Activated naive CD4-positive, alpha-beta T cell (primary cell): ENCODE results near the gene IQCM.
"Not testable (repeated sequence)": the region's sequence is repeated elsewhere in the genome, so short reads cannot be mapped to it uniquely, and the experiment has no call there.

Experiments
- DNase-seq, 4 experiments: peaks; one replicate each; lab custom pipeline; 2025; lab: John Stamatoyannopoulos, UW

Gene IQCM

GRCh38 chr4:149465955-149466354 lies 349.7 kb downstream of the IQCM start:
- no peak for DNase-seq

- no peak for DNase-seq
Observed at GRCh38 chr4:149443537-149443936, 372.1 kb downstream of the IQCM start.

DNA sequence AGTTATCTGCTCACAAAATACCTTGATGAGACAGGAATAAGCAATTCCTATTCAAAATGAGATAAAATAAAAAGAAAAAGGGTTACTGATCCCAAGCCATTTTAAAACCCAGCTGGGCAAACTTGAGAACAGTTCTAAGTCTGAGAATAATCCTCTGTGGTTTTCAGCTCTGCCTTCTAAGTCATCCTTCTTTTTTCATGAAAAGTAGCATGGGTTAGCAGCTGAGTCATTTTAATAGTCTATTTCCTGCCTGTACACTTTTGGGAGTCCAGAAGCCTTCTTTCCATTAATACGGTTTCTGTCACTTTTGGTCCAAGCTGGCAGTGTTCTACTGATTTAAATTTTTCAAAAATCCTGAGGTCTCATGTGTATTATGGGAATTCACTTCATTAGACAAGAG lies 374.3 kb downstream of the IQCM start:
- no peak for DNase-seq

GRCh38 chr4:149426461-149426860 lies 389.2 kb downstream of the IQCM start:
- no peak for DNase-seq

DNA sequence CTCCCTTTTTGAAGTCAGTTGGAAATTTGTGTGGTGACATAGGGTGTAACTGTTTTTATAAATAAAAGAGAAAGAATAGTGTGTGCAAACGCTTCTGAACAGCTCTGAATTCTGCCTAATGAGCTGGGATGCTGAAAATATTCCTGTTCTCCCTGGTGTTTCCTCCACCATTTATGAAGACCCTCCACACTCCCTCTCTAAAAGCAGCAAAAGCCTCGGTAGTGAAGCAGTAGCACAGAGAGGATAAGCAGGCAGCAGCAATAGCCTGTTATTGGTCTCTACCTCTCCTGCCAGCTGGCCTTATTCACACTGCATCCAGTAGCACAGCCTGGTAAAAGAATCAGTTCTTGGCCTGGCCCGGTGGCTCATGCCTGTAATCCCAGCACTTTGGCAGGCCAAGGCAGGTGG lies 406.1 kb downstream of the IQCM start:
- DNase-seq = no peak

GRCh38 chr4:149409146-149409545 lies 406.5 kb downstream of the IQCM start:
- DNase-seq = no peak

- no peak for DNase-seq
Observed at GRCh38 chr4:149404143-149404542, 411.5 kb downstream of the IQCM start.

GRCh38 chr4:149403081-149403480 lies 412.6 kb downstream of the IQCM start:
- no peak for DNase-seq

- no peak for DNase-seq
Observed at GRCh38 chr4:149398993-149399392, 416.6 kb downstream of the IQCM start.

- no peak for DNase-seq
Observed at GRCh38 chr4:149370785-149371420, 444.7 kb downstream of the IQCM start.

- no peak for DNase-seq
Observed at GRCh38 chr4:149370002-149370401, 445.6 kb downstream of the IQCM start.

GRCh38 chr4:149353241-149353640 lies 462.4 kb downstream of the IQCM start:
- DNase-seq = no peak

DNA sequence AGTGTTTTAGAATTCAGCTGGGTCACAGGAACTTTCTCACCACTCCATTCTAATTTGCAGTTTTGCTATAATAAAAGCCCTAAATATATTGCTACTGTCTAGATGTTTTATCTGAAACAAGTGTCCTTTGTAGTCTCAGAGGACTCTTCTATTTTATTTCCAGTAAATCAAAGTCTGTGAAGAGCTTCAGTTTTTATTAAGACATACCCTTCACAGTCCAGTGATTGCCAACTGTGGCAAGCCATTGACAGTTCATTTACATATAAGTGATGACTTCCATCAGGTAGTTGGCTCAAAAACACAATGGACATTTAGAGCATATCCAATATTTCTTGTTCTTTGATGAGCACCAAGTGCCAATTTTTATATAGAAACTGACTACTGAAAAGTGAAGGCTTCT lies 466.1 kb downstream of the IQCM start:
- DNase-seq = no peak

- no peak for DNase-seq
Observed at GRCh38 chr4:149347139-149347538, 468.5 kb downstream of the IQCM start.

DNA sequence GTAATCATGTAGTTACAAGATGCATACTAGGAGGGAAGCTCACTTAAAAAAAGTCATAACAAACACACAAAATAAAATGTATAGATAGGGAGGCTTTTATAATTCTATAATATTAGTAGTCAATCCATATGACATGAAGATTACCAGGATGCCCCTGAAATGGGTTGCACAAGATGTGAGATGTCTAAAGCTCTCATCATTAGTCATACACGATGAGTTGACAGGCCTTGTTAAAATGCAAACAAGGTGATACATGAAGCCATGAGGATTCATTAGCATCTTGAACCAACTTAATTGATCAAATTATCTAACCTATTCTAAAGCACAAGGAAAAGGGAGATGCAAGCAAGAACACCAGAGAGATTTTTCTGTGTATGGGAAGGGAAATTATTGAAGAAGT lies 470.2 kb downstream of the IQCM start:
- DNase-seq = no peak

- DNase-seq = no peak
Observed at GRCh38 chr4:149344436-149344835, 471.2 kb downstream of the IQCM start.

GRCh38 chr4:149343614-149344013 lies 472.0 kb downstream of the IQCM start:
- DNase-seq = no peak

GRCh38 chr4:149341117-149341516 lies 474.5 kb downstream of the IQCM start:
- not testable (repeated sequence) for DNase-seq

- no peak for DNase-seq
Observed at GRCh38 chr4:149328161-149328560, 487.5 kb downstream of the IQCM start.

DNA sequence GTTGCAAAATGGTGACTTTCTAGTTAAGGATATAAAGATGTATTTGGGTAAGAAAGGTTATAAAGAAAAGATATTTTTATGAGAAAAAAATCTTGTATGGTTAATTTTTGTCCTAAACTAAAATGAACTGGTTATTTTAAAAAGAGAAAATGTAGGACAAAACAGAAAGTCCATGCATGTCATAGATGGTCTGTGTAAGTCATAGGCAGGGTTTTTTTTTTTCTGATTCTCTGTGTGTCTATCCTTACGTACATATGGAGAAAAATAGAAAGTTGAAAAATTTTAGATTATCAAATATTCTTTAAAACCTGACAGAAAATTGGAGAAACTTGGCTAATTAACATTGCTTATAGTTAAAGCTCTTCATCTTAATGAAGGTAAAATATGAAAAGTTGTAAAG lies 493.4 kb downstream of the IQCM start:
- no peak for DNase-seq

GRCh38 chr4:149321438-149321837 lies 494.2 kb downstream of the IQCM start:
- DNase-seq = no peak

DNA sequence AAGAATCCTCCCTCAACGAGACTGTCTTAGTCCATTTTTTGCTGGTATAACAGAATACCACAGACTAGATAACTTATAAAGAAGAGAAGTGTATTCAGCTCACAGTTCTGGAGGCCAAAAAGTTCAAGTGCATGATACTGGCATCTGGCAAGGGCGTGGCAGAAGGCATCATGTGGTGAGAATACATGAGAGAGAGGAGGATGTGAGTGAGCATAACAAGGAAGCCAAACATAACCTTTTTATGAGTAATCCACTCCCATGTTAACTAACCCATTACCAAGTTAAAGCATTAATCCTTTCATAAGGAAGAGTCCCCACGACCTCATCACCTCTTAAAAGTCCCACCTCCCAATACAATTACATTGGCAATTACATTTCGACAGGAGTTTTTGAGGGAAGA lies 504.6 kb downstream of the IQCM start:
- no peak for DNase-seq

DNA sequence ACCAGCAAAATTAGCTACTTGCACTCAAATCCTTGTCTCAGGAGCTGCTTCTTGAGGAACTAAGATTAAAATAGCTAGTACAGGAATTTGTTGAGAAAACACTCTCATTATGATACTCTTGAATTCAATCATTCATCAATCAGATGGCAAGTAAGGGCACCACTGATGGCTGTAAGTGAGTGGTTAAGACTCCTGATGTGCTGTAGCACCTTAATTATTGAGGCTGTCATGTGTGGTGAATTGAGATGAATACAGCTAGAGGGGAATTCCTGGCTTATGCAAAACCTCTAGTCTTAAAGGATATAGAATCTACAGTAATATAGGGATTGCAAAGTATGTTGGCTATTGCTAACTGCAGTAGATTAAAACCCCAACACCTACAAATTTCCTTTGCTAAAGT lies 509.1 kb downstream of the IQCM start:
- DNase-seq = no peak
